Spleen (tissue), 11 donors: ENCODE results near the gene TEP1. TPM values are rescaled to one million over a fixed set of nuclear protein-coding genes. Genes with fewer than 3 reads are reported as not detected.

Experiments used
- DNase-seq: peaks from one replicate; pipeline ENCODE4 v3.0.0-alpha.2; 2020
- H3K27ac ChIP-seq, 8 donors: fragments of 200-600 bp; sonication (generic) in 7 of 8; 1 replicate in 4 of 8; 2 replicates in 4 of 8; pipeline versions ENCODE4 v1.5.0 to v1.8.0; 2016 to 2021; ENCODE audit warnings: inconsistent platforms in 4 of 8, mild to moderate bottlenecking in 4 of 8, moderate library complexity in 1 of 8
- H3K27me3 ChIP-seq, 7 donors: fragments of 200-600 bp; sonication (generic) in 6 of 7; replicated peaks in 1 of 7; 1 replicate in 4 of 7; 2 replicates in 3 of 7; pipeline versions ENCODE4 v1.5.0 to v1.8.0; 2016 to 2021; ENCODE audit warnings: inconsistent platforms in 3 of 7, mild to moderate bottlenecking in 1 of 7
- H3K36me3 ChIP-seq, 6 donors: fragments of 200-600 bp; sonication (generic) in 5 of 6; 1 replicate in 4 of 6; 2 replicates in 2 of 6; pipeline versions ENCODE4 v1.5.0 to v1.8.0; 2016 to 2021; ENCODE audit warnings: inconsistent platforms in 2 of 6
- H3K4me1 ChIP-seq, 6 donors: fragments of 200-600 bp; sonication (generic) in 5 of 6; 1 replicate in 3 of 6; 2 replicates in 3 of 6; pipeline versions ENCODE4 v1.5.0 to v1.8.0; 2016 to 2021; ENCODE audit warnings: inconsistent platforms in 3 of 6
- H3K4me3 ChIP-seq, 8 donors: fragments of 200-600 bp; sonication (generic) in 7 of 8; 1 replicate in 4 of 8; 2 replicates in 4 of 8; pipeline versions ENCODE4 v1.5.0 to v1.8.0; 2016 to 2021; ENCODE audit warnings: inconsistent platforms in 4 of 8, mild to moderate bottlenecking in 4 of 8, moderate library complexity in 2 of 8
- H3K9me3 ChIP-seq, 8 donors: fragments of 200-600 bp; sonication (generic) in 7 of 8; 1 replicate in 4 of 8; 2 replicates in 4 of 8; pipeline versions ENCODE4 v1.5.0 to v1.8.0; 2016 to 2021; ENCODE audit warnings: inconsistent platforms in 4 of 8
- POLR2A ChIP-seq, 3 donors: fragments of 450-650 bp; IDR thresholded peaks; one replicate each; pipeline ENCODE4 v1.5.1; 2017; ENCODE audit warnings: antibody characterized with exemption in 3 of 3, mild to moderate bottlenecking in 1 of 3
- POLR2AphosphoS5 ChIP-seq, 3 donors: sonication (generic); formaldehyde crosslinking; IDR thresholded peaks; one replicate each; pipeline ENCODE4 v1.5.1; 2017; ENCODE audit warnings: antibody characterized with exemption in 3 of 3
- WGBS, 5 donors: extraction: QIAGEN DNeasy Blood & Tissue Kit in 3 of 5; methylation state at CpG; one replicate each; pipeline versions ENCODE4 v1.1.5 to v1.1.7; 2013 to 2018; 5-methylcytosine and 5-hydroxymethylcytosine counted together
- intact Hi-C: fragments of 100-400 bp; cut with DNase I; formaldehyde crosslinking; loops from one replicate; pipeline ENCODE4 v1.15.0; 2023; ENCODE audit warnings: low total_unique reads
- polyA plus RNA-seq, 3 donors: library from polyadenylated mRNA; stranded (reverse); fragments of 200-250 nt; gene quantifications; one replicate each; pipeline ENCODE4 v1.2.1, GENCODE V29; 2013
- total RNA-seq, 7 donors: library from RNA; depleted of rRNA in 3 of 7; stranded (reverse); fragments of >200 nt in 3 of 7; fragmentation: NEBNext Ultra II Directional in 4 of 7; extraction: Animal tissue kit (Norgen Biotek cat#: 25700) in 4 of 7; gene quantifications; one replicate each; pipeline versions ENCODE4 v1.1.0 to v1.2.1, GENCODE V29; 2016 to 2021
- TF ChIP-seq, protein P1 (sequence below), 11 experiments: fragments of 200-600 bp in 7 of 11; fragments of 450-650 bp in 4 of 11; sonication (generic) in 4 of 11; IDR thresholded peaks in 8 of 11; conservative IDR thresholded peaks in 3 of 11; 1 replicate in 7 of 11; 2 replicates in 4 of 11; pipeline versions ENCODE4 v1.4.0 to v1.8.0; 2016 to 2021; ENCODE audit warnings: antibody characterized with exemption in 11 of 11, inconsistent platforms in 4 of 11, mild to moderate bottlenecking in 1 of 11
- donor health status: healthy with polysubstance abuse.
- donor health status: DM: no; HTN: no; CAD: no; lungs with moderate emphysema.
- donor health status: DM: no; HTN: no; CAD: no.
- donor health status: Bipolar disorder and iron deficiency.
- donor health status: healthy.
- donor health status: DM: no; HTN: no; CAD: no.
- donor health status: DM: yes; HTN: yes; CAD: no.

Gene TEP1
- total and polyA plus RNA-seq, 10 donors, result 19.2 to 91.7 (median 64.5) TPM

DNA sequence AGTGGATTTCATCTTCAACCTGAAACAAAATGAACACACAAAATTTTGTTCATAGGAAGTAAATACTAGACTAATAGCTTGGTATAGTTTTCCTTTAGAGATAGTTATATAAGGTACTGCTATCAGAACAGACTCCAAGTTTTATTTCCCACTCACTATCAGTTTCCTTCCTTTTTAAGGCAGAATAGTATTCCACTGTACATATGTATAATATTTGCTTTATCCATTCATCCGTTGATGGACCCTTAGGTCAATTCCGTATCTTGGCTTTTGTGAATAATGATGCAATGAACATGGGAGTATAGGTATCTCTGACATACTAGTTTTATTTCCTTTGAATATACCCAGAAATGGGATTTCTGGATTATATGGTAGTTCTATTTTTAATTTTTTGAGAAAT, 83.9 kb downstream of the TEP1 start:
- Histone ChIP-seq H3K9me3 (no peaks in the 10 kb centered on the region), H3K36me3 (peaks cover 0 to 37% (median 18%) of the 10 kb centered on the region in 6 donors)
- intact Hi-C loops, result loop anchor here (5.0 kb wide), 2 partner anchors 278 to 363 kb away; no protein-coding TSS in a partner anchor

DNA sequence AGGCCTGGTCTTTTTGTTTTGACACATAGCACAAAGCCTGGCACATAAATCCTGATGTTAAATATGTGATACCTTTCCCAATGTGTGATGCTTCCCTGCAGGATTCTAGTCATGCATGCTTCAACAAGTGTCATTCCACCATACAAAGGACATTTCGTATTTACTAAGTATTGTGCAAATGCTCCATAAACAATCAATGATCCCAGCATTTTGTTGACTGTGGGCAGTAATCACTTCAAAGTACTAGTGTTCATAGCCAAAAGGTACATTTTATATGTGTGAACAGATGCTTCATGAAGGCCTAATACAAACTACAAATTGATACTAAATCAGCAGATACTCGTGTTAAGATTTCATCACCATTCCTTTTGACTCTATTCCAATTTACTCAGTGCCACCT, 84.6 kb downstream of the TEP1 start:
- intact Hi-C loops, result loop anchor here (5.0 kb wide), 2 partner anchors 279 to 364 kb away; no protein-coding TSS in a partner anchor
- Histone ChIP-seq H3K27me3 (no peaks in the 10 kb centered on the region), H3K36me3 (peaks cover 0 to 43% (median 22%) of the 10 kb centered on the region in 6 donors), H3K4me3 (no peak overlapping the region), H3K9me3 (no peaks in the 10 kb centered on the region), H3K27ac (peak overlapping the region in 1 of 8 donors; percentile 2), H3K4me1 (peaks cover 16 to 56% (median 37%) of the 10 kb centered on the region in 6 donors)
- TF ChIP-seq POLR2AphosphoS5 (IDR thresholded peaks at IDR 0.05), result no peak
- TF ChIP-seq, protein P1, sequence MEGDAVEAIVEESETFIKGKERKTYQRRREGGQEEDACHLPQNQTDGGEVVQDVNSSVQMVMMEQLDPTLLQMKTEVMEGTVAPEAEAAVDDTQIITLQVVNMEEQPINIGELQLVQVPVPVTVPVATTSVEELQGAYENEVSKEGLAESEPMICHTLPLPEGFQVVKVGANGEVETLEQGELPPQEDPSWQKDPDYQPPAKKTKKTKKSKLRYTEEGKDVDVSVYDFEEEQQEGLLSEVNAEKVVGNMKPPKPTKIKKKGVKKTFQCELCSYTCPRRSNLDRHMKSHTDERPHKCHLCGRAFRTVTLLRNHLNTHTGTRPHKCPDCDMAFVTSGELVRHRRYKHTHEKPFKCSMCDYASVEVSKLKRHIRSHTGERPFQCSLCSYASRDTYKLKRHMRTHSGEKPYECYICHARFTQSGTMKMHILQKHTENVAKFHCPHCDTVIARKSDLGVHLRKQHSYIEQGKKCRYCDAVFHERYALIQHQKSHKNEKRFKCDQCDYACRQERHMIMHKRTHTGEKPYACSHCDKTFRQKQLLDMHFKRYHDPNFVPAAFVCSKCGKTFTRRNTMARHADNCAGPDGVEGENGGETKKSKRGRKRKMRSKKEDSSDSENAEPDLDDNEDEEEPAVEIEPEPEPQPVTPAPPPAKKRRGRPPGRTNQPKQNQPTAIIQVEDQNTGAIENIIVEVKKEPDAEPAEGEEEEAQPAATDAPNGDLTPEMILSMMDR (IDR thresholded peaks at IDR 0.05 in 8 of 11, conservative IDR thresholded peaks at IDR 0.05 in 3 of 11), result no peak
- TF ChIP-seq POLR2A (IDR thresholded peaks at IDR 0.05), result no peak
- no peak for DNase-seq
- 63 to 77% (median 67%) methylated on average over 2 of the region's 2 CpGs for WGBS, 5 donors

More for the DNA sequence above, 83.9 kb downstream of the TEP1 start:
- H3K4me3 ChIP-seq, result no peak overlapping the region
- no peak overlapping the region for H3K27ac ChIP-seq
- H3K4me1 ChIP-seq, result peaks cover 16 to 60% (median 39%) of the 10 kb centered on the region in 6 donors
- no peaks in the 10 kb centered on the region for H3K27me3 ChIP-seq
- TF ChIP-seq POLR2A (IDR thresholded peaks at IDR 0.05), result no peak
- TF ChIP-seq, protein P1 (IDR thresholded peaks at IDR 0.05 in 8 of 11, conservative IDR thresholded peaks at IDR 0.05 in 3 of 11), result no peak
- no peak for TF ChIP-seq POLR2AphosphoS5 (IDR thresholded peaks at IDR 0.05)
- no peak for DNase-seq
- 43 to 94% (median 74%) methylated on average over 2 of the region's 2 CpGs for WGBS, 5 donors

DNA sequence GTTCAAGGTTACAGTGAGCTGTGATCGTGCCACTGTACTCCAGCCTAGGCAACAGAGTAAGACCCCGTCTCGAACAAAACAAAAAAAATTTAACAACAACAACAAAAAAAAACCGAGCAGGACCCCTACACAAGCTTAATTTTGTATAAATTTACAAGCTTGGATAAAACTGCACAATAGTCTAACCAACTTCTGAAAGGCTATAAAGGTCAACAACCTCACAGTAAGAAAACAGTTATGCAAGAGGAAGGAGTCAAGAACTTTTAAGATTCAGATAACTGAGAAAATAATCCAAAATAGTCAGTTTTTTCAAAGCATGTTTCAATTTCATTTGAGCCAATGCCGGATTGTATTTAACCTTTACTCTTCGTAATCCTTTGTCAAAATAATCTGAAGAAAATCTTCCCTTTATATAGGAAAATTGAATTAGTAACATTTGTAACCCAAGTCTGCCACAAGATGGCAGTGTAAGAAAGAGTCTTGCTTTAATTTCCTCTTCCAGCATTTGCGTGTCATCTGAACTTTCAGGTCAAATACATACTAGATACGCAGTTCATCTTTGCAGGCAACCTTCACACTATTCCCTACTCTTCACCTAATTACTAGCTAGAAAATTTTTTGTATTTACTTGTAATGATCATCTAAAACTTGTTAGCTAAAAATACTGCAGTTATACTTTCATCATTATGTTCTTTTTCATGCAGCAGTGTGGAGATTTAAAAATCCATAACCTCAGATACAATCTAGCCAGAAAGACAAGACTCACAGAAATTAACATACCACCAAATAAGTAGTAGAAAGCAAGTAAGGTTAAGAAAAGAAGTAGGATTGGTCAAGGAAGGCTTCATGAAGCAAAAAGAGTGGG, 86.1 kb downstream of the TEP1 start:
- intact Hi-C loops, result loop anchor here (5.0 kb wide), 2 partner anchors 280 to 365 kb away; no protein-coding TSS in a partner anchor
- Histone ChIP-seq H3K9me3 (no peaks in the 10 kb centered on the region), H3K36me3 (peaks cover 0 to 57% (median 25%) of the 10 kb centered on the region in 6 donors), H3K27me3 (no peaks in the 10 kb centered on the region), H3K4me3 (no peak overlapping the region), H3K27ac (peak overlapping the region in 4 of 8 donors; percentile 8 to 42 (median 24)), H3K4me1 (peaks cover 6 to 42% (median 27%) of the 10 kb centered on the region in 6 donors)
- WGBS, 5 donors, result 41 to 54% (median 45%) methylated on average over 8 of the region's 8 CpGs
- no peak for DNase-seq
- TF ChIP-seq, protein P1 (IDR thresholded peaks at IDR 0.05 in 8 of 11, conservative IDR thresholded peaks at IDR 0.05 in 3 of 11), result peak; percentile 59 to 82 (median 75)
- no peak for TF ChIP-seq POLR2A (IDR thresholded peaks at IDR 0.05)

- intact Hi-C loops, result no loop called here
- DNase-seq, result no peak
- Histone ChIP-seq H3K36me3 (peaks cover 7 to 99% (median 63%) of the 10 kb centered on the region in 6 donors), H3K9me3 (no peaks in the 10 kb centered on the region), H3K27ac (no peak overlapping the region), H3K4me1 (no peaks in the 10 kb centered on the region), H3K4me3 (no peak overlapping the region), H3K27me3 (no peaks in the 10 kb centered on the region)
- TF ChIP-seq POLR2AphosphoS5 (IDR thresholded peaks at IDR 0.05), result no peak
- no peak for TF ChIP-seq POLR2A (IDR thresholded peaks at IDR 0.05)
- TF ChIP-seq, protein P1 (IDR thresholded peaks at IDR 0.05 in 8 of 11, conservative IDR thresholded peaks at IDR 0.05 in 3 of 11), result no peak
- WGBS, 5 donors, result 91 to 97% (median 96%) methylated on average over 16 of the region's 16 CpGs
Measured at GRCh38 chr14:20317720-20318119, 95.6 kb downstream of the TEP1 start.
